GM19351 (cell line): Measurements from ENCODE around the gene SNX22.
"Not testable (repeated sequence)": the region's sequence is repeated elsewhere in the genome, so short reads cannot be mapped to it uniquely, and the experiment has no call there.

Experiments
- ATAC-seq: cut with Tn5 transposase; IDR thresholded peaks from one replicate; pipeline ENCODE4 v1.9.1; 2021; ENCODE audit warnings: mild to moderate bottlenecking, moderate library complexity; ENCODE audit not compliant: unreplicated experiment

SNX22 gene

DNA sequence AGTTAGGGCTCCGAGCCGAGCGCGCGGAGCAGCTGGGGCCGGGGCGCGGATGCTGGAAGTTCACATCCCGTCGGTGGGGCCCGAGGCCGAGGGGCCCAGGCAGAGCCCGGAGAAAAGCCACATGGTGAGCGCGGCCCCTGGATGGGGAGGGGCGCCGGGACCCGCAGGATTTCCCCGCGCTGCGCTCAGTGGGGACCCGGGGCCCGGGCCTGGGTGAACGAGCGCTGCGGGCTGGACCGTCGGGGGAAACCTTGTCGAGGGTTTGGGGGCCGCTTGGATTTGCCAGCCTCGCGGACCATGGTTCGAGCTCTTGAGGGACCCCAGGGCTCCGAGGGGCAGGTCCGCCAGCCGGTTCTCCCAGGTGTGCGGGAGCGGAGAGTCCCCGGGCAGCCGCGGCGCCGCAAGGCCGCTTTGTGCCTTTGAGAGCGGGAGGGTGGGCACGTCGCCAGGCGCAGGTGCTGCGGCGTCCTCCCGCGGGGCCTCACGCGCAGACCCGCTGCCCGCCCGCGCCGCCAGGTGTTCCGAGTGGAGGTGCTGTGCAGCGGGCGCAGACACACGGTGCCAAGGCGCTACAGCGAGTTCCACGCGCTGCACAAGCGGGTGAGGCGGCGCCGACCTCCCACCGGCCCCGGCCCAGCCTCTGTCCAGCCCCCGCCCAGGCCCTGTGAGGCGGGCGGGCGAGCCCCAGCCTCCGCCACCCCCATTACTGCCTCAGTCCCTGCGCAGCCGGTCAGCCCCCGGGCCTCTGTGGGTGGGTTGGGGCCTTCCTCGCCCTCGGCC is at the start of gene SNX22:
Gene SNX22, plus strand, starts transcription at position 5 of the 780 bp plus-strand sequence. Its CDS starts 45 bp downstream, at position 50.
- ATAC-seq, result no peak

DNA sequence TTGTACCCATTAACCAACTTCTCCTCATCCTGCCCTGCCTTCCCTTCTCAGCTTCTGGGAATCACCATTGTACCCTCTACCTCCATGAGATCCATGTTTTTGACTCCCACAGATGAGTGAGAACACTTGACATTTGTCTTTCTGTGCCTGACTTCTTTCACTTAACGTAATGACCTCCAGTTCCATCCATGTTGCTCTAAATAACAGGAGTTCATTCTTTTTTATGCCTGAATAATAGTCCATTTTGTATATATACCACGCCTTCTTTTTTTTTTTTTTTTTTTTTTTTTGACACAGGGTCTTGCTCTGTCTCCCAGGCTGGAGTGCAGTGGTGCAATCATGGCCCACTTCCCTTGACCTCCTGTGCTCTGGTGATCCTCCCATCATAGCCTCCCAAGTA is 49.0 kb upstream of the SNX22 start:
- no peak for ATAC-seq

DNA sequence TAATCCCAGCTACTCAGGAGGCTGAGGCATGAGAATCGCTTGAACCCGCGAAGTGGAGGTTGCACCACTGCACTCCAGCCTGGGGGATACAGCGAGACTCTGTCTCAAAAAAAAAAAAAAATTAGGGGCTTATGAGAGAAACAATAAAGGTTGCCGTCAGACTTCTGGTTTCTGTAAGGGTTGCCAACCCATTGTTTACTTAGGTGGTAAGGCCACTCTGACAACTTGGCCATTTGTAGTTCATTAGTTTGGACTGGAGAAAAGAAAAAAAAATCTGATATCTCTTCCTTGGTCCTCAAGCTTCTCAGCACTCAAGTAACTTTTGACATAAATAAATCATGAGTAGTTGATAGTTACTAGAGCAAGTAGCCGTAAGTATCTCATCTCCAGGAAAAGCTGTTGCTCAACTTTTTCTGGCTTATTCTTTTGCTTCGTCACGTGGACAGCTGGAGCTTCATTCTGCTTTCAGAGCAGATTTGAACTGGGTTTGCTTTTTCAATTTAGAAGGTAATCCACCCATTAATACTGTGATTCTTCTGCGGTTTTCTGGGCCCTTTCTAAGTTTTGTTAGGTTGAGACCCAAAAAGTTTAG is 46.3 kb upstream of the SNX22 start:
- no peak for ATAC-seq

DNA sequence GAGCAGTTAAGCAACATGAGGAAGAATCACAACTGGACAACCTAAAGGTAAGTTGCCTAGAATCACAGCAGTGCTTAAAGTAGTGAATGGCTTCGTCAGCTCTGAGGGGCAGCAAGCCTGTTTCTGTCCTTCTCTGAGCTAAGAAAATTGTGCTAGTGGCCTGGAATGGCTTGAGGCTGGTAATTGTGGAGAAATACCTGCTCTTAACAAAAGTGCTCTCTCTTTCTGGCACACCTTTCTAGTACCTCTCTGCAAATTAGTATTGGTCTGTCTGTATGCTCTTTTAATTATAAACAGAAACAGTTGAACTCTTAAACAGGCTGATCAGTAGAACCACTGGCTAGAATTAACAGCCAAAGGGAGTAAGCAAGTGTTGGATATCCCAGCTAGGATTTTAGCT is 44.2 kb upstream of the SNX22 start:
- no peak for ATAC-seq

DNA sequence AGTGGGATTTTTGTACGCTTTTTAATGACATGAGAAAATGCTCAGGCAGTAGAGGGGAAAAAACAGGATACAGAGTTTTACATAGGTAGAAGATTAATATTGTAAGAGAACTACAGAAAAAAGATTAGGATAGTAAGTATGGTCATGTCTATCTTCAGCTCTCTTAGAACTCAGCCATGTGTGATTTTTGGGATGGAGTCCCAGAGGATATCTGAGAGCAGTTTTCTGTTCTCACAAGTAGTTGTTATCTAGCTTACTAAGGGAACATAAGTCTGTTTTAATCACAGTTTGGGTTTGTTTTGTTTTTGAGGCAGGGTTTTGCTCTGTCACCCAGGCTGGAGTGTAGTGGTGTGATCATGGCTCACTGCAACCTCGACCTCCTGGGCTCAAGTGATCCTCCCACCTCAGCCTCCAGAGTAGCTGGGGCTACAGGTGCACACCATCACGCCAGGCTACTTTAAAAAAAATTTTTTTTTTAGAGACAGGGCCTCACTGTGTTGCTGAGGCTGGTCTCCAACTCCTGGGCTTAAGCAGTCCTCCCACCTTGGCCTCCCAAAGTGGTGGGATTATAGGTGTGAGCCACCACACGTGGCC is 41.3 kb upstream of the SNX22 start:
- ATAC-seq, result not testable (repeated sequence)

DNA sequence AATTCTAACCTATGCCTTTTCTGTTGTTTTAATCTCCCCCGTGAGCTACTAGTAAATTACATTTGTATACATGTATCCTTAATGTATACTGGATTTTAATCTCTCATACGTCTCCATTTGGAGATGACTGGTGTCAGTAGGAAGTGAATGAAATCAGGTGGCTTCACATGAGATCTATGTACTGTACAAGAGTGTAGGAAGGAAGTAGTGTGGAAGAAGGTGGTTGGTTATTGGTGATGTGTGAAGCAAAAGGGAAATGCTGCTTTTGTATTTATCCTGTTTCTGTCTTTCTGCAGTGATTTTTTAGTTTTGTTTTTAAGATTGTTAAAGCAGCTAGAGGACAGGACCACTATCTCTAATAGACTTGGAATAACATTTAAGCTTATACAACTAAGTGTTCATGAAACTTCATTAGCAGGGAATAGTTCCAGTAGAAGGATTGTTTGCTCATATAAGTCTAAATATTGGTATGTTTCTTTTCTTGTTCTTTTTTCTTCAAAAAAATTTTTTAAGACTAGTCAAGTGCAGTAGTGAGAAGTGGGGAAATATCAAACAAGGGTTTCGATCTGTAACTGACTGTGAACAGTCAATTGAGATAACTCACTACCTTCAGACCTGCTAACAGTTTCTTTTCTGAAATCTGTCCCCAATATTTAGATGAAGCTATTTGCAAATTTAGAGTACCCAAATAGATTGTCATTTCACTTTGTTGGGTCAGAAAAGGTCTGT is 40.4 kb upstream of the SNX22 start:
- ATAC-seq, result peak; percentile 58

DNA sequence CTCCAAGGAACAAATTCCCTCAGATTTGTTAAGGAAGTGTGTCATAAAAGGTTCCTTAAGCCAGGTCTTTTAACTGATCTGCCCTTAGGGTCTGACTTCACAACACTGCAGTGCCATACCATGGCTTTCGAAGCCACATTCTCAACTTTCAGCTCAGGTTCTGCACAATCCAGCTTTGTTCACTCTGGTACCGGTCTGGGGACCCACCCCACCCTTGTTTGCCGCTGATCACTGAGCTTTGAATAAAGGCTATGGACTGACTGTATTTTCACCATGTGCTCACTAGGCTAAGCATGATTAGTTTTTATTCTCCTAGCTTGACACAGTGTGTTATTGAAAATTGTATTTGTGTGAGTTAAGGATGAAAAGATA is 39.9 kb upstream of the SNX22 start:
- ATAC-seq, result no peak

DNA sequence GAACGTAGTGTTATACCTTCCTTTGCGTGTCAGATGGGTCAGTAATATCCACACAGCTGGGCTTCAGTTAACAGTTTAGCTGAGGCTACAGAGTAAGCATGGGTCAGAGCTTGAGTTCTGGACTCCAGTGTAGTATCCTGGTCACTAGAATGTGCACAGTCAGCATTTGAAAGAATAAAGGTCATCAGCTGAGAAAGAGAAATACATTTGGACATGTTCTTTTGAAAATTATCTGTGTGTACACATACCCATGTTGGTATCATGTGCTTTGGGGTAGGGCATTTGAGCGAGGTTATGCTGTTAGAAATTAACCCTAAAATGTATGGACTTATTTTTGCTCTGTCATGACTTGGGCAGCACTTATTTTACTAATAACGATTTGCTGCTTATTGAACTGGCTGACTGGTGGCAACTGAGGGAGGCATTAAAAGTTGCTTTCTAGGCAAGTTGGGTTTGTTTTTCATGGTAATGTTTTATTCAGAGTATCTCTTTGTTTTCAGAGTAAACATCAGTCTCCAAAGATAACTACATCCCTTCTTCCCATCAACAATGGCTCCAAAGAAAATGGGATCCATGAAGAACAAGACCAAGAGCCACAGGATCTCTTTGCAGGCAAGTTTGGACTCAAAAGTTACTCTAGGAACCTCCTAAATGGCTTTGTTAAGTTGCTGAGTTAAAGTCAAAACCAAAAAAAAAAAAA is 39.3 kb upstream of the SNX22 start:
- ATAC-seq, result no peak

DNA sequence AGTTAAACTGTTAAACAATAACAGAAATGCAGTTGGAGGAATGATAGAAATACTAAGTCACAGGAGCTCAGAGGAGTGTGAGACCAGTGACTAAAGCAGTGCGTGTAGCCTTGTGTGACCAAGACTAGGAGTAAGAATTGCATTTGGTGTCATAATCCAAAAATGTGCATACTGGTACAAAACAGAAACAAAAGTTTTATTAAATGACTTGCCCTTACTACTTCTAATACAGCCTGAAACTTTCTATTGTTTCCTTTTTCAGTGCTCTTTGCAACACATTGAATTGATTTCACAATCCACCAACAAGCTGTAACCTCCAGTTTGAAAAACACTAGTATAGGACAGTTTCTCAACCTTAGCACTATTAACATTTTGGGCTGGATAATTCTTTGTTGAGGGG is 38.6 kb upstream of the SNX22 start:
- ATAC-seq, result no peak

DNA sequence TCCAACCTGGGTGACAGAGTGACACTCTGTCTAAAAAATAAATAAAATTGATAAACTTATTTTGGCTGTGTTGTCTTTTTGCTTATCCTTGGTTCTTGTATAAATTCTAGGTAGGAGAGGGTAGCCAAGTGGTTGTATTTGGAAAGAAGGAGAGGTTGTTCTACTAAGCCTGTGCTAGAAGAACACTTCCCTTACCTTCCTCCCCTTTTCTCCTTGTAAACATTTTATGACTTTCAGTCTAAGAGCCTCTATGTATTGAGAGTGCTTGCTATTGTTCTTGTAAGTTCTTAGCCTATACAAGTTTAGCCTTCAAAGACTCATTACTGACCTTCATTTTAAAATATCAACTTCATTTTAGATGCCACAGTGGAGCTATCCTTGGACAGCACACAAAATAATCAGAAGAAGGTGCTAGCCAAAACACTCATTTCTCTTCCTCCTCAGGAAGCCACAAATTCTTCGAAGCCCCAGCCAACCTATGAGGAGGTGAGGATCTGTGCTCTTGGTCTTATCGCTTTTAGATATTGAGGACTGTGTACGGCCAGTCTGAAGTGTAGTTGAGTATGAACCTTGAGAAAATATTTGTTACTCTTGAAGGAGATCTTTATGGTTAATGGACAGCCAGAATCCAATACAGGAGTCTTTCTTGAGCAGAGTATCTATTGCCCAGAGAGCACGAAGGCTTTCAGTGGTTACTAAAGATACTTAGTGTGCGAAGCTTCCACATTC is 33.6 kb upstream of the SNX22 start:
- ATAC-seq, result no peak

DNA sequence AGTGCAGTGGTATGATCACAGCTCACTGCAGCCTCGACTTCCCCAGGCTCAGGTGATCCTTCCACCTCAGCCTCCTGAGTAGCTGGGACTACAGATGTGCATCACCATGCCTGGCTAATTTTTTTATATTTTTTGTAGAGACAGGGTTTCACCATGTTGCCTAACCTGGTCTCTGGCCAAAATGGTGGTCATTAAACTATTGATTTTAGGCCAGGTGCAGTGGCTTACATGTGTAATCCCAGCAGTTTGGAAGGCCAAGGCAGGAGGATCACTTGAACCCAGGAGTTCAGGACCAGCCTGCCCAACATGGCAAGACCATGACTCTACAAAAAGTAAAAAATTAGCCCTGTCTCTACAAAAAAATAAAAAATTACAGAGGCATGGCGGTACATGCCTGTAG is 31.2 kb upstream of the SNX22 start:
- ATAC-seq, result not testable (repeated sequence)

DNA sequence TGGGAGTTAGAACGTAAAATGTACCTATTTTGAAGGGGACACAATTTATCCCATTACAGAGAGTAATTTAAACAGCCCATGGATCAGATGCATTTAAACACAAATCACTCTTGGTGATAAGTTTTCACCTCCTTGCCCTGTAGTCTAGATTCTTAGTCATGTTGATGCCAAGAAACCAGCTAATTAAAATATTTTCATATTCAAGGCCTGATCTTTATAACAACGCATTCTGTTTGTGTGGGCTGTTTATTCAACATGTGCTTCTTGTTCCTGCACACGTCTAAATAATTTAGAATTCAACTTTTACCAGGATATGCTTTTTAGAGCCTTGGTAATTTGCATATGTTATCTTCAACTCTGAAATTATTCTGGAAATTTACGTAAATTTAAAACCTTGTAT is 29.9 kb upstream of the SNX22 start:
- no peak for ATAC-seq

DNA sequence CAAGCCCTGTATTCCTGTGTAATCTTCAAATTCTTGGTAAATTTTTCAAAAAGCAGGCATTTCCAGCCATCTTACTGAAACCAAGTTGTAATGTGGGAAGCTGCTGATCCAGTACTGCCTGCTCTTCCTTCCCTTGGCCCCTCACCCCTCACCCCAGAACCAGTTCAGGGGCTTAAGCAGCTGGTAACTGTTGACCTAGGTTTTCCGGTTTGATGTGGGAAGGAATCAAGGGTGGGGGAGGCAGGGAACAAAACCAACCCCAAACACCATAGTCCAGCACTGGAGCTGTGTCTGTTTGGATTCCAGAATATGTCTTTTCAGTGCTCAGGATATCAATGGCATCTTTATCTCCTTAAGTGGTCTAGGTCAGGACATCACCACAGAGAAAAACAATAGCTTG is 29.1 kb upstream of the SNX22 start:
- ATAC-seq, result no peak

DNA sequence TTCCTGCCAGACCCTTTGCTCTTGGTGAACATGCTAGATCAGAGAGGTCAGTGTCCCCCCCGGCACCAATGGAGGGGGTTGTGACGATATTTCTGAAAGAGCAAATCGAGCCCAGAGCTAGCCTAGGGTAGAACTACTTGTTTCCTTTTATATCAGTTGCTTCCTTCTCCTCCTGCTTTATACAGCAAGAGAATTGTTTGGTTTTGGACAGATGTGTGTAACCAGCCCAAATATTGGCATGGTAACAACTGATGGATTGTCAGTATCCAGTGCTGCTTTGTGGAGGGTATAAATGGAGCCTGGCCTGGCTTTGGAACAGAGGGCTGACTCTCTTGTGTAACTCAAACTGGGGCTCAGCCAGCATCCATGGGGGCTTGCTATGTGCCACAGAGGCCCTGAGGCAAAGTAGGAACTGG is 28.6 kb upstream of the SNX22 start:
- ATAC-seq, result no peak

DNA sequence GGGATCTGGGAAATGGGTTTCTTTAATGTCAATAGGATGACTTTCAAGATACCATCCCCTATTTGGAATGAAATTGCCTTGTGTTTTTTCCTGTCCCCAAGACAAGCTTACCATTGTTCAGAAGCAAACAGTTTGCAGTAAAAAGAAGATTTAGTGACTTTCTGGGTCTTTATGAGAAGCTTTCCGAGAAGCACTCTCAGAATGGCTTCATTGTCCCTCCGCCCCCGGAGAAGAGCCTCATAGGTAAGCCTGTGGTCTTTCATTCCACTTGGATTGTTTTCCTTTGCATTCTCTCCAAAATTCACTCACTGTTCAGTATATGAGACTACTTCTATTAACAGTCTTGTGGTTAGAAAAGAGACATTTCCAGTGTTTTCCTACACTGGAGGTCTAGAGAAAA is 25.6 kb upstream of the SNX22 start:
- ATAC-seq, result no peak

DNA sequence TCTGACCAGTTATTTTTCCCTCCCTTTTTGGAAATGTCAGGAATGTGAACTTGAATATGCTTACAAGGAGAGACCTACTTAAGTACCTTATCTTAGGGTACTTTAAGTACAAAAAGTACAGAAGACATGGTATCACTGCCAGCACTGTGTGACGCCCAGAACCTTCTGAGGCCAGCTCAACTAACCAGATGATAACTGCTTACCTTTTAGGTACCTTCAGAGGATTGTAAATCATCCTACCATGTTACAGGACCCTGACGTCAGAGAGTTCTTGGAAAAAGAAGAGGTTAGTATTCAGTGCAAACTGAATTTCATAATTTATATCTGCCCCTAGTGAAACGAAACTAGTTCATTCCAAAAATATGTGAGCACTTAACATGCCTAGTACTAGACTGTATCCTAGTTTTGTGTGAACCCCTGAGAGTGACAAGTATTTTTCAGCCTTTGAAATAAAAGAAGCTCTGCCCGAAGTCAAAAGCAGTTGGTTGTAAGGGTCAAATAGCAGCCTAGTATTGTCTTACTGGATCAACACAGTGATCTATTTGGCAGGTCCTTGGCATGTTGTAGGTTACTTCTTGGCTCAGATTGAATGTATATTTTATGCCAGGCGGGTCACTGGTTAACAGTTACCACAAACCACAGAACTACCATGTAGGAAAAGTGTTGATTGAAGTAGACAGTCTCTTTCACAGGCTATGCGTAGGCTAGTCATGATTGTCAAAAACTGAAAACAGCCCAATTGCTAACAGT is 23.8 kb upstream of the SNX22 start:
- ATAC-seq, result no peak

DNA sequence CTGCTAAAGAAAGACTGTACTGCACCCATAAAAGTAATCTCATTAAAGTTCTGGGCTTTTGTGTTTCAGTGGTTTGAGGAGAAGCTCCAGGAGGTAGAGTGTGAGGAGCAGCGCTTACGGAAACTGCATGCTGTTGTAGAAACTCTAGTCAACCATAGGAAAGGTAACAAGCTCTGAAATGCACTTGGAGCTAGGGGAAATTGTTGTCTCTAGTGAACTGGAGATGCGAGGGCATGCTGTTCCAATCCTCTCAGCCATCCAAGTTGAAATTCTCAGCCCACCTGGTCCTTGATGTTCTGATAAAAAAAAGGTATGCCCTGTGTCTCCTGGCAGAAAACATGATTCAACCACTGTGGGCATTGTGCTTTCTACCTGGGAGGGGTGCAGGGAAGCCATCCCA is 21.4 kb upstream of the SNX22 start:
- ATAC-seq, result no peak

DNA sequence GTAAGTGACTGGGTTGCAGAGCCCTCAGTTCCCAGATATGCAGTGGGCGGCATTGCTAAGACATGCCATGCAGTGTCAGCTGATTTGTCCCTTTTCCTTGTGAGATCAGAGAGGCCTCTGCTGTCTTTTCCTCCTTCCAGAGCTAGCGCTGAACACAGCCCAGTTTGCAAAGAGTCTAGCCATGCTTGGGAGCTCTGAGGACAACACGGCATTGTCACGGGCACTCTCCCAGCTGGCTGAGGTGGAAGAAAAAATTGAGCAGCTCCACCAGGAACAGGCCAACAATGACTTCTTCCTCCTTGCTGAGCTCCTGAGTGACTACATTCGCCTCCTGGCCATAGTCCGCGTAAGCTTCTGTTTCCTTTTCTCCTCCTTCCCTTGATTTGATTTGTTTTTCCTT is 20.0 kb upstream of the SNX22 start:
- ATAC-seq, result no peak

DNA sequence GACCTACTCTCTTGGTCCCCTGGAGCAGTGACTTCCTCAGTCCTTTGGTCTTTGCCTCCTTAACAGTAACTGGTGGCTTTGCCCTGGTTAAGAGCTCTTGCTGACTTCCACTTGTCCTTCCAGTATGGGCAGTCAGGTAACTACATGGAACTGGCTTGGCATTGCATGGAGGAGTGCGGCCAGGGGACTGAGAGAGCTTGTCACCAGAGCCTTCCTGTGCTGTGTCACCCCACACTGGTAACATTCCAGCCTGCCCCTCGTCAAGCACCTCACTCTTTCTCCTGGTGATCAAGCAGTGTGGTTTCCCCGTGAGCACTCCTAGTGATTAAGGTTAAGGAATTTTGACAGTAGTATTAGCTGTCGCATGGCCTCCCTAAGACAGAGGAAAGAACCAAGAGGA is 19.3 kb upstream of the SNX22 start:
- no peak for ATAC-seq
